GM19238 (cell line): ENCODE results near the gene C19orf67.

Source experiments
- DNase-seq: peaks from one replicate; pipeline ENCODE4 v3.0.0; 2011; ENCODE audit warnings: low spot score; ENCODE audit not compliant: insufficient read length

Gene C19orf67

GRCh38 chr19:14085309-14085995, at the start of gene C19orf67:
Gene C19orf67, minus strand, starts transcription at chr19:14085783. Its CDS starts 156 bp downstream, at chr19:14085627.
- no peak for DNase-seq

- DNase-seq, result no peak
Observed at GRCh38 chr19:14135355-14135754, 49.8 kb upstream of the C19orf67 start.

DNA sequence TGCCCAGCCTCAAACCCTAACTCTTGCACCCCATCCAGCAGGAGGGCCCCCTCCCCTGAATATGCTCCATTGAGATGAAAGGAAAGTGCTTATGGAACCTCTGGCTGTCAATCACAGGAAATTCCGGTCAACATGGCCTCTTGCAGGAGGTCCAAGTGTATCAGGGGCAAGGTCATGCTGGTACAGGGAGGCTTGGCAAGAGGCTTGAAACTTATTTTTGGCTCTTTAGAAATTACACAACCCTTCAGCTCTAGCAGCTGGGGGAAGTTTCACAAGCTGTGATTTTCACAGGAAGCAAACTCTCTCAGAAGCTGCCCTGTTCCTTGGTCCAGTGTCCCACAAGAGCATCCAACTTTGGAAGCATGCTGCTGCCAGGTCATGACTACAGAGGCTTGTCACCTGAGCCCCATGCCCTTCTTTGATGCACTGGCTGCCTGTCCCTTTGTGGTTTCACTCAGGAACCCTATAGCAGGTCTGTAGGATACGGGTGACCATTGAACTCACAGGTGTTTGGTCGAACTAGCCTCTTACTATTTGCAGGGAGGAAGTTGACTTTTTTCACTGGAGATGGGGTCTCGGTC, 42.4 kb upstream of the C19orf67 start:
- no peak for DNase-seq

DNA sequence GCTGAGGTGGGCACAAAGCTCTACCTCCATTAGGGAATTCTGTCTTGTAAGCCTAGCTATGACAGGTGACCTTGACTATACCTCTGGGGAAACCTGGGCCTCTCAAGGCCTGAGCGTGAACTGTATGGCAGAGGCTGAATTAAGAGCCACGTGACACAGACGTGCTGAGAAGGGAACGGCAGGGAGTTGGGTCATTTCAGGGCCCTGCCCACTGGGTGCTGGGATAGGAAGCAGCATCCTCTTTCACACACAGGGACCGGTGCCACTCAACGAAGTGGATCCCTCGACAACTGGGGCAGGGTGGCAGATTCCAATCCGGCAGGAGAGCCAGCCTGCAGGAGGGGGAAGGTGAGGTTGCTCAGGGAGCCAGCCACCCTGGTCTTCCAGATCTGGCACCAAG, 41.6 kb upstream of the C19orf67 start:
- DNase-seq, result no peak

DNA sequence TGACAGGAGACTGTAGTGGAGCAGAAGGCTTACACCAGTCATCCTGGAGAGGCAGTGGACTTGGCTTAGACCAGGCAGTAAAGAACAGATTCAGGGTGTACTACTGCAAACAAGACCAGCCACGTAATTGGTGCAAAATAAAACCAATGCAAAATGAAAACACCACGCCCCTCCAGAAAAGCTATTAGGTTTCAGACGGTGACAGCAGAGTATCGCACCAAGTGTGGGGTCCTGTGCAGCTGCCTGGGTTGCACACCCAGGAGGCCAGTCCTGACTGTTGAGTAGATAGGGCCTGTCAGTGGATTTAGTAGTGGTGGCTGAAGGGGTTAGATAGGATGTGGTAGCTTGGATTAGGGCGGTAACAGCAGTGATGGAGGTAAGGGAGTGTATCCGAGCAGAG, 37.3 kb upstream of the C19orf67 start:
- DNase-seq, result no peak

GRCh38 chr19:14120497-14120780, 34.9 kb upstream of the C19orf67 start:
- no peak for DNase-seq

GRCh38 chr19:14119644-14120496, 34.3 kb upstream of the C19orf67 start:
- DNase-seq, result no peak

- no peak for DNase-seq
Observed at GRCh38 chr19:14119146-14119545, 33.6 kb upstream of the C19orf67 start.

- DNase-seq, result no peak
Observed at GRCh38 chr19:14118165-14119051, 32.8 kb upstream of the C19orf67 start.

DNA sequence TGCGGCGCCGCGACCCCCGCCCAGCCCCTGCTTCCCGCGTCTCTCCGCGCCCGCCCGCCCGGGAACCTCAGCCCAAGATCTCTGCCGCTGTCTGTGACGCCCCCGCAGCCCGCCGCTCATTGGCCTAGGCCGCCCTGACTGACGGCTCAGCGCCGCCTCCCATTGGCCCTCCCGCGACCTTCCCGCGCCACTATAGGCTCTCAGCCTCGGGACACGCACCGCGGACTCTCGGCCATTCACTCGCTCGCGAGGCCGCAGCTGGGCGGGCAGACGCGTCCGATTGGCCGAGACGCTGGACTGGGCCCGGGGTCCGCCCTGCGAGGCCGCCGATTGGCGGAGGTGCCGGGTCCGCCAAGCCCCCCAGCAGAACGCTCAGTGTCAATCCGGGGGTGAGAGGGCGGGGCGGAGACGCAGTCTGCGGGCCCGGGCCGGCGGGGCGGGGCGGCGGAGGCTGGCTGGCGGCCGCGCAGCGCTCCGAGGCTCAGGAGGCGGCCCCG, 32.1 kb upstream of the C19orf67 start, which contains the start of gene PRKACA:
TSS of gene PRKACA (minus strand) at position 95 of the 497 bp plus-strand sequence. CDS start 215 bp downstream, outside the sequence.
- peak; percentile 100 for DNase-seq

- no peak for DNase-seq
Observed at GRCh38 chr19:14116918-14117578, 31.5 kb upstream of the C19orf67 start.

- DNase-seq, result no peak
Observed at GRCh38 chr19:14116525-14116917, 30.9 kb upstream of the C19orf67 start.

DNA sequence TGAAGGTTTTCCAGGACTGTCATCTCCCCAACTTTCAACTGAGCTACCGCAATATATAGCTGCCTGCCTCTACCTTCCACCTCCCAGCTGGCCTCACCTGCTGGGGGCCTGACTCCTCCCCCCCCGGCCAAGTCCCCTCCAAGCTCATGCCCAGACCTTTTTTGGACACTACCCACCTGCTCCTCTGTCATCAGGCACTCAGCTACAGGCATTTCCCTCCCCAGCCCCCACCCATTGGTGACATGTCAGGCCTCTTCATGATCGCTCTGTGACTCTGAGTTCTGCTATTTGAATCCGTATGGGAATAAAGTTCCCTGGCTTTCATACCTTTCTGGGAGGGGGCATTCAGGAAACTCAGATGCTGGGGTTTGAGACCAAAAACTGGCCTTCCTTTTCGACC, 30.2 kb upstream of the C19orf67 start:
- no peak for DNase-seq

- peak; percentile 43 for DNase-seq
Observed at GRCh38 chr19:14114854-14115253, 29.3 kb upstream of the C19orf67 start.

DNA sequence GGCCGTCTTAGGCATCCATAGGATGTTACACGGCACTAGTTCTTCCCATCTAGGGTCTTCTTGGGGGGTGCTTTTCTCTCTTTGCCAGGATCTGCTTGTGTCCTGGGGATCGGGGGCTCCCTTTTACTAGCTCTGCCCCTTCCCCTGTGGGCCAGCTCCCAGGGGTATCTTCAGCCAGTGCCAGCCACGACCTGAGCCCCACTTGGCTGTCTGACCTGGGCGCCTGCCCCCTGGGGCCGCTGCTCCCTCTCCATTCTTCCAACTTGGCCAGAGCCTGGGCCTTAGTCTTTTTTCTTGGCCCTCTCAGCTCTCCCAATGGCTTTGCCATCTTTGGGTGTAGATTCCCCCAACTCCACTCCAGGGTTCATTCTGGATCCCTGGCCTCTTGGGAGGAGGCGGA, 28.9 kb upstream of the C19orf67 start:
- DNase-seq, result no peak

DNA sequence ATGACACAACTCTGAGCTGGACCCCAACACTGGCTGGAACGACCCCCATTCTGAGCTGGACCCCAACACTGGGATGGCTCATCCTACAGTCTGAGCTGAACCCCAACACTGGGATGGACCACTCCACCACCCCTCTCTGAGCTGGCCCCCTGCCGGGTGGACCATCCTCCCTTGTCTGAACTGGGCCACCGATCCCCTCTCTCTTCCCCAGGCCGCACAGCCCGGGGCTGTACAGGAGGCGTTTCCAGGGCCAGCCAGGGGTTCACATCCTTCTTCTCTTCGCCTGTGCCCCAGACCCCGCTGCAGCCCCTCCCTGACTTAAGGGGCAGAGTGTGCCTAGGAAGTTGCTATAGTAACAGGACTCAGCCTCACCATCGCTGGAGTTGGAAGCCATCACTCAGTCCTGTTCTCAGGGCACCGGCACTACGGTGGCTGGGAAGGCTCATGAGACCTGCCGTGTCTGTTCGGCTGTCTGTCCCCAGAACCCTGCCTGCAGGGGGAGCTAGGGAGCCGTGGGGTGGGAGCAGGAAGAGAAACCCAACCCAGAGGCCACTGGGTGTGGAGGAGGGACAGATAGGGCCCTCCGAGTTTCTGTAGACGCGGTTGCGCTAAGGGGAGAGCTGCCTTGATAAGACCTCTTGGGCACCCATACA, 28.3 kb upstream of the C19orf67 start:
- no peak for DNase-seq

- no peak for DNase-seq
Observed at GRCh38 chr19:14112809-14113385, 27.3 kb upstream of the C19orf67 start.

GRCh38 chr19:14112051-14112808, 26.6 kb upstream of the C19orf67 start:
- DNase-seq, result no peak

DNA sequence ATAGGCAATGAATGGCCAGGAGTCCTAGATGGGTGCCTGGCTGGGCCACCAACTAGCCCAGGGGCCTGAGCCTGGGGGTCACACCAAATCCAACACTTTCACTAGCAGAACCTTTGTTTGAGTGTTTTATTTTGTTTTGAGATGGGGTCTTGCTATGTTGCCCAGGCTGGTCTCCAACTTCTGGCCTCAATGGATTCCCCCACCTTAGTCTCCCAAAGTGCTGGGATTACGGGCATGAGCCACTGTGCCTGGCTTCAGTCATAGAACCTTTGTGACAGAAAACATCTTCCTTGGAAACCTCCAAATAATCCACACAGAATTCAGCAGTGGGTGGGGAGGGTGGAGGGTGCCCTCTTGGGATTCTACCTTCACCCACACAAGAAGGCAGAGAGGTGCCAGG, 25.9 kb upstream of the C19orf67 start:
- DNase-seq, result no peak
